Measurements from ENCODE around the gene KCND2.

GRCh38 chr7:120587243-120587642, 314.3 kb downstream of the KCND2 start:
- TF ChIP-seq CTCF (IDR thresholded peaks at IDR 0.05; ENCODE audit: low read length) (no peak), EZH2 (IDR thresholded peaks at IDR 0.05; ENCODE audit: borderline replicate concordance, low read length) (no peak)
